ENCODE data around the gene SPEN.
A peak's percentile ranks its signal among the peaks of the same experiment; 100 is the strongest.
"Not testable (repeated sequence)": the region's sequence is repeated elsewhere in the genome, so short reads cannot be mapped to it uniquely, and the experiment has no call there.

Gene SPEN

GRCh38 chr1:15858672-15859372 is 11.3 kb downstream of the SPEN start:
- no peak for DNase-seq

- no peak for DNase-seq
Observed at GRCh38 chr1:15863156-15863901, 15.8 kb downstream of the SPEN start.

- DNase-seq: no peak
Observed at GRCh38 chr1:15866721-15867201, 19.3 kb downstream of the SPEN start.

- DNase-seq: no peak
Observed at GRCh38 chr1:15867288-15867687, 19.8 kb downstream of the SPEN start.

GRCh38 chr1:15869413-15869812 is 21.9 kb downstream of the SPEN start:
- no peak for DNase-seq

DNA sequence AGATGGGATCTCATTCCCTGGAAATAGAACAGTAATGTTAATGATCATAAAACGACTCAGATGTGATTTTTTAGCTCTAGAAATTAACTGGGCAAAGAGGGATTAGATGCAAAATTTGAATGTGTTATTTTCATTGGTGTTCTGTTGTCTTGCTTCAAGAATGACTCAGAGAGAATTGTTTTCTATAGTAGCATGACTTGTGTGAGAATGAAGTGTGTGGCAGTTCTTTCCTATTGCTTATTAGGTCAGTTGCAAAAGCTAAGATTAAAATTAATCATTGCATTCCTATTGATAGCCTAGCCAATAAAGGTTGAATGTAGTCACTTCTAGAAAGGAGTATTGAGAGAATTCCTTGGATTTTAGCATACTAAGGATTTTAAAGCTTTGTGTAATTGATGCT is 22.9 kb downstream of the SPEN start:
- no peak for DNase-seq

DNA sequence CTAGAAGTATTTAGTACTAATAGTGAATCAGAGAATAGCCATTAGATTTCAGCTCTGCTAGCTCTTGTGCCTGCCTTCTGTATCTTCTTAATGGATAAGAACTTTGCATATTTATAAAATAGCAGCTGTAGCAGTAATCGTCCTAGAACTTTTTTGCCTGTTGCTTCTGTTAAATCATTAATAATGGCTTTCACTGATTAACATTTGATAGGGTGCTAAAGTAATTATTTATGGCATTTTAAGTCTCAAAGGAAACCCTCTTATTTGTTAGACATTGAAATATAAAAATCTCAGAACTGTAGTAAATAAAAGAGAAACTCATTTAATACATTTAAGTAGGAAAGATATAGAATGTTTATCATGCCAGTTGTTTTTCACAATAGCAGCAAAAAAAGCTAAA is 27.0 kb downstream of the SPEN start:
- no peak for DNase-seq

DNA sequence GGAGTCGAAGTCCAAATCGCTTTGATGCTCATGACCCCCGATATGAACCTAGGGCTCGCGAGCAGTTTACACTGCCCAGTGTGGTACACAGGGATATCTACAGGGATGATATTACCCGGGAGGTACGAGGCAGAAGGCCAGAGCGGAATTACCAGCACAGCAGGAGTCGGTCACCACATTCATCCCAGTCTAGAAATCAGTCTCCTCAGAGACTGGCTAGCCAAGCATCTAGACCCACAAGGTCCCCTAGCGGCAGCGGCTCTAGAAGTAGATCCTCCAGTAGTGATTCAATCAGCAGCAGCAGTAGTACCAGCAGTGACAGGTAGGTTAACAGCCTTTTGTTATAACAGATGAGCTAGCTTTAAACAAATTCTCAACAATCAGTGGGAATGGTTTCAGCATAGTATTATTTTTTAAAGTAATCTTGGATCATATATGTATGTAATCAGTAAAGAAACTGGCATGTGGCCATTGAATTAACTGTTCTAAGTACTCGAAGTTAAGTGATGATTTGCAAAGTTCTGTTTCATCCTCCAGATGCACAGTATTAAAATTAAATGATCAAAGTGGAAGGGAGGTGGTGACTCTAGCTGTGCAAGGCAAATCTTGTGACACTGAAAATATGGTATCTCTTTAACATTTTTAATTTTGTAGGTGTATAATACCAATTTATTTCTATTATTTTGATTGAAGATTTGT is 29.0 kb downstream of the SPEN start:
- DNase-seq: no peak

- no peak for DNase-seq
Observed at GRCh38 chr1:15881961-15882360, 34.5 kb downstream of the SPEN start.

DNA sequence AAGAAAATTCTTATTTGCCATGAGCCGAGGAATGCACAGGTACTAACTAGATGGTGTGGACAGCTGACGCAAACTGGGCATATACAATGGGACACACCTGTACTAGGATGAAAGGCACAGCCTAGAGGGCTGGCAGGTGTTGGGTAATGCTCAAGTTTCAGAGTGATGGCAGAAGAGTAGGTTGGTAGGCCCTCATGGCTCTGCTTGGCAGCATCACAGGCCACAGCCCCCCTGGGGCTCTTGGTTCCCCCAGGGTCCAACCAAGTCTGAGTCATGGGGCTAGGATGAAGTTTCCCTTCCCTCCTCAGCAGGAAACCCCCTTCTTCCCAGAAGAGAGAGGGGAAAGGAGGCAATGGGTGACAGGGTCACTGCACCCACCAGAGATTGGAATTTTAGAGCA is 35.2 kb downstream of the SPEN start:
- no peak for DNase-seq

DNA sequence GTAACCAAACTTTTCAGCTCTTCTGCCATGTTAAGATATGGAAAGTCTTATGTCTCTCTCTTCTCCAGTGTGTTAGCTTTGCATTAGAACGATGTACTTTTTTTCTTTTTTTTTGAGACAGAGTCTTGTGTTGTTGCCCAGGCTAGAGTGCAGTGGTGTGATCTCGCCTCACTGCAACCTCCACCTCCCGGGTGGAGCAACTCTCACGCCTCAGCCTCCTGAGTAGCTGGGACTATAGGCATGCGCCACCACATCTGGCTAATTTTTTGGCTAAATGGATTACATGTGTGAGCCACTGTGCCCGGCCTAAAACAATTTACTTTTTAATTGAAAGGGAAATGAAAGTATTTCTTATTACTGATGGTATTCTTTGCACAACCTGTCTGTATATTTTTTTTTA is 35.8 kb downstream of the SPEN start:
- DNase-seq: no peak

GRCh38 chr1:15884477-15884876 is 37.0 kb downstream of the SPEN start:
- DNase-seq: no peak

GRCh38 chr1:15885269-15885668 is 37.8 kb downstream of the SPEN start:
- DNase-seq: no peak

DNA sequence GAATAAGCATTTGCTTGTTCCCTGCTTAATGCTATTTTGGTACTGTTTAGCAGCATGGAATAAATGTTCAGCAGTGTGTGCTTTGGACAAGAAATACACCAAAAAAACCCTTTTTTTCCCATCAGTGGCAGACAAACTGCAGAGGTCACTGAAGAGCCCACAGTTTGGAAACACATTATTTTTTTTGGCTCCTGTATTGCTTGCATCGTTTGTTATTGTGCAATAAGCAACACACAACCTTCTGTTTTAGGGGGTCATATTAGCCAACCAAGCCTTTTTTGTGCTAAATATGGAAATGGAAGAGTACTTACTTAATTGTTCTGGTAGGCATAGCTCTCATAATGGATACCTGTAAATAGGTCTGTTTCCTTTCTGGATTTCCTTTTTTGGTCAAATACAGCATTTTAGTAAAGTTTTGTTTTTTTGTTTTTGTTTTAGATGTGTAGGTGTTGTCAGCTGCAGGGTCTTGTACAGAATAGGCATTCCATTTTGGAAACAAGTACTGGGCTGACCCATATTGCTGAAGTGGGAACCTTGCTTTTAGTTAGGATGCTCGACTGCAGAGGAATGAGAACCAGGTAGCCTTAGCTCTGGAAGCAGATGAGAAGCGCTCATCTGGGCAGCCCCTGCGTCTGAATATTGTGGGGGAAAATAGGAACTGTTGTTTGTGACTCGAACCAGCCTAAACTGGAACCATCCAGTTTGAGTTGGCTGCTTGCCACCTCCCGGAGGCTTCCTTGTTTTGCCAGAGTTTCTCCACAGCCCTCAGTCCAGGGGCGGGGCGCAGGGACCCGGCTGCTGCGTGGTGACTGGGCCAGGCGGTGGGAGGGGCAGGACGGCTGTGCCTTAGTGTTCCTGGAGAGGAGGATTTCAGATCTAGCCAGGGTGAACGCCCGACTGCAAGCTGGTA is 38.4 kb downstream of the SPEN start:
- DNase-seq: peak; percentile 89

GRCh38 chr1:15886611-15887167 is 39.2 kb downstream of the SPEN start:
- no peak for DNase-seq

DNA sequence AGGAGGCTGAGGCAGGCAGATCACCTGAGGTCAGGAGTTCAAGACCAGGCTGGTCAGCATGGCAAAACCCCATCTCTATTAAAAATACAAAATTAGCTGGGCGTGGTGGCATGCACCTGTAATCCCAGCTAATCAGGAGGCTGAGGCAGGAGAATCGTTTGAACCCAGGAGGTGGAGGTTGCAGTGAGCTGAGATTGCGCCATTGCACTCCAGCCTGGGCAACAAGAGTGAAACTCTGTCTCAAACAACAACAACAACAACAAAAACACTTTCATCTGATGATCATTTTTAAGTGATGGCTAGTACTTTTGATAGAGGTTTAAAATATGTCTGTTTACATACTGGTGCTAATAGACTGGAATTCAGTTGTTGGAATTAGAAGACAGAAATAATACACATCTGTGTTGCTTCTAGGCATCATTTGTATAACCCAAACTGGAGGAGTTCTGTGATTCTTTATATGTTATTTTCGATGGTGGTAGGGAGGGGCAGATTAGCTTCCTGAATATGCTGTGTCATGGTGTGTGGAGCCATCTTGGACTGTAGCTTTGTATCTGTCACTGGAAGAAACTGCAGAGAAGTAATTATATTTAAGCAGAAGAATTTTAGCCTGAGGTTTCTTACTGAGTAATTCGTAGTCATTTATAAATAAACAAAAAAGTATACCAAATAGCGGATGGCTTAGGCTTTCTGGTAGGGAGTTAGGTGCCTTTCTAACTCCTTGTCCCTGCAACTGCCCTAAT is 45.5 kb downstream of the SPEN start:
- peak; percentile 68 for DNase-seq

DNA sequence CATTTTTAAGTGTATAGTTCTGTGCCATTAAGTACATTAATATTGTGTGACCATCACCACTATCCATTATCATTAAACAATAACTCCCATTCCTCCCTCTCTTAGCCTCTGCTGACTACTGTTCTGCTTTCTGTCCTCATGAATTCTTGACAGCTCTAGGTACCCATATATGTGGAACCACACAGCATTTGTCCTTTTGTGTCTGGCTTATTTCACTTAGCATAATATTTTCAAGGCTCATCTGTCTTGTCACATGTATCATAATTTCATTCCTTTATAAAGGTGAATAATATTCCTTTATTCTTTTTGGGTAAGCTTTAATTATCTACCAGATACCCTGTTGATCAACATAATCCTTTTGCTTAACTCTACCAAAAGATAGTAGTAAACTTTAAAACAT is 47.7 kb downstream of the SPEN start:
- no peak for DNase-seq

DNA sequence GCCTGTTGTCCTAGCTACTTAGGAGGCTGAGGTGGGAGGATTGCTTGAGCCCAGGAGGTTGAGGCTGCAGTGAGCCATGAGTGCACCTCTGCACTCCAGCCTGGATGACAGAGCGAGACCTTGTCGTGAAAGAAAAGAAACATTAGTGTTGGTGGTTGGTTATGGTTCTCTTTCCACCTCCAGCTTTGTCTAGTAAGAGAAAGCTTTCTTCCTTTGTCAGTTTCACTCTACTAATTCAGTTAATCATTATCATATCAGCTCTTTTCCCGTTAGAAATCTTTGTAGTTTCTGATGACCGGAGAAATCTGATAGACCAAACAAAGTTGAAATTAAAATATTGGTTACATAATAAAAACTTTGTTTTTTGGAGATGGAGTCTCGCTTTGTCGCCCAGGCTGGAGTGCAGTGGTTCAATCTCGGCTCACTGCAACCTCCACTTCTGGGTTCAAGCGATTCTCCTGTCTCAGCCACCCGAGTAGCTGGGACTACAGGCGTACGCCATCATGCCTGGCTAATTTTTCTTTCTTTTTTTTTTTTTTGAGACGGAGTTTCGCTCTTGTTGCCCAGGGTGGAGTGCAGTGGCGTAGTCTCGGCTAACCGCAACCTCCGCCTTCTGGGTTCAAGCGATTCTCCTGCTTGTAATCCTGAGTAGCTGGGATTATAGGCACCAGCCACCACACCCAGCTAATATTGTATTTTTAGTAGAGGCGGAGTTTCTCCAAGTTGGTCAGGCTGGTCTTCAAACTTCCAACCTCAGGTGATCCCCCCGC is 49.5 kb downstream of the SPEN start:
- not testable (repeated sequence) for DNase-seq

- DNase-seq: no peak
Observed at GRCh38 chr1:15899266-15899665, 51.8 kb downstream of the SPEN start.

- no peak for DNase-seq
Observed at GRCh38 chr1:15900662-15901279, 53.3 kb downstream of the SPEN start.

Data from hematopoietic multipotent progenitor cell treated with erythropoietin and hydrocortisone succinate and interleukin-3 and kit ligand, for 8 days (in vitro differentiated cells).